ENCODE measurements around the gene DTX1. TPM values are rescaled to one million over a fixed set of nuclear protein-coding genes. Genes with fewer than 3 reads are reported as not detected.

DTX1 gene
- total RNA-seq, 2 donors from 2014 or later: 0.41 to 1.3 TPM

DNA sequence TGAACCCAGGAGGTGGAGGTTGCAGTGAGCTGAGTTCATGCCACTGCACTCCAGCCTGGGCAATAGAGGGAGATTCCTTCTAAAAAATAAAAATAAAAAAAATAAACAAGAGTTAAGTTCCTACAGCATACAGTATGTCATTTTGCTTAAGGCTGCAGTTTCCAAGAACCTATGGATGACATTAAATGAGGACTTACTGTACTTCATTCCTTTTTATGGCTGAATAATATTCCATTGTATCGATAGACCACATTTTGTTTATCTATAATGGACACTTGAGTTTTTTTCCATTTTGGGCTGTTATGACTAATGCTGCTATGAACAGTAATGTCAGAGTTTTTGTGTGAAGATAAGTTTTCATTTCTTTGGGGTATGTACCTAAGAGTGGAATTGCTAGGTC is 61.6 kb downstream of the DTX1 start:
- Histone ChIP-seq H3K9me3 (no peaks in the 10 kb centered on the region), H3K36me3 (no peaks in the 10 kb centered on the region), H3K4me3 (no peak overlapping the region), H3K27me3 (replicated peaks; ENCODE audit: insufficient read depth) (no peaks in the 10 kb centered on the region), H3K4me1 (ENCODE audit: control insufficient read depth in 1 of 2, low read depth in 2 of 2) (no peaks in the 10 kb centered on the region), H3K27ac (no peak overlapping the region)
- TF ChIP-seq, protein P1, sequence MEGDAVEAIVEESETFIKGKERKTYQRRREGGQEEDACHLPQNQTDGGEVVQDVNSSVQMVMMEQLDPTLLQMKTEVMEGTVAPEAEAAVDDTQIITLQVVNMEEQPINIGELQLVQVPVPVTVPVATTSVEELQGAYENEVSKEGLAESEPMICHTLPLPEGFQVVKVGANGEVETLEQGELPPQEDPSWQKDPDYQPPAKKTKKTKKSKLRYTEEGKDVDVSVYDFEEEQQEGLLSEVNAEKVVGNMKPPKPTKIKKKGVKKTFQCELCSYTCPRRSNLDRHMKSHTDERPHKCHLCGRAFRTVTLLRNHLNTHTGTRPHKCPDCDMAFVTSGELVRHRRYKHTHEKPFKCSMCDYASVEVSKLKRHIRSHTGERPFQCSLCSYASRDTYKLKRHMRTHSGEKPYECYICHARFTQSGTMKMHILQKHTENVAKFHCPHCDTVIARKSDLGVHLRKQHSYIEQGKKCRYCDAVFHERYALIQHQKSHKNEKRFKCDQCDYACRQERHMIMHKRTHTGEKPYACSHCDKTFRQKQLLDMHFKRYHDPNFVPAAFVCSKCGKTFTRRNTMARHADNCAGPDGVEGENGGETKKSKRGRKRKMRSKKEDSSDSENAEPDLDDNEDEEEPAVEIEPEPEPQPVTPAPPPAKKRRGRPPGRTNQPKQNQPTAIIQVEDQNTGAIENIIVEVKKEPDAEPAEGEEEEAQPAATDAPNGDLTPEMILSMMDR (IDR thresholded peaks at IDR 0.05): no peak
- DNase-seq (ENCODE audit: low spot score): no peak
- ATAC-seq (ENCODE audit: insufficient number of reproducible peaks, low FRiP score, low read depth): no peak

DNA sequence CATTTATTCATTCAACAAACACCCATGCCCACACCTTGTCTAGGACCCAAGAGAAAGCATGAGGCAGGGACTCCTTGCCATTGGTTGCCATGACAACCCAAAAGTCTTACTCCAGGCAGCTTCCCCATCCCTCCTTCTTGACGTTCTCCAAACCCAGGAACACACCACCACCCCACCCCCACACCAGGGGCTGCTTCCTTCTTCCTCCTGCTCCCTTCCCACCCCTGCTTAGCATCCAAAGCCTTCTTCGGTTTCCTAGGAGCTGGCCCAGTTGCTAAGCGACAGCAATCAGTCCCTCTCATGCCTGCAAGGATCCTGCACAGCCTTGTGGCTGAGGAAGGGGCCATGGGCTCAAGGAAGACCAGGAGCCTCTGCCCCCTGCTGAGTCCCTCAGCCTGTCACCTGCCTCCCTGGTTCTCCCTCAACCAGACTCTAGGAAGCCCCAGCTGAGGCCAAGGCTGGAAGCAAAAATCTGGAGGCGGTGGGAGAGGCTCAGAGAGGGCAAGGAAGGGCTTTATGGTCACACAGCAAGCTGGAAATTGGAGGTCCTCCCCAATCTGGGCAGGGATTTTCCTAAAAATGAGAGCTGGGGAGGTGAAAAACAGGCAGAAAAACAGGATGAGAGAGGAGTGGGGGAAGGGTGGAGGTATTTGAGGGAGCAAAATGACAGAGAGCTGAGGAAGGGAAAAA is 63.6 kb downstream of the DTX1 start:
- TF ChIP-seq, protein P1 (IDR thresholded peaks at IDR 0.05): no peak
- ATAC-seq (ENCODE audit: insufficient number of reproducible peaks, low FRiP score, low read depth): no peak
- Histone ChIP-seq H3K4me3 (no peak overlapping the region), H3K9me3 (no peaks in the 10 kb centered on the region), H3K36me3 (no peaks in the 10 kb centered on the region), H3K27ac (no peak overlapping the region), H3K4me1 (ENCODE audit: control insufficient read depth in 1 of 2, low read depth in 2 of 2) (no peaks in the 10 kb centered on the region), H3K27me3 (replicated peaks; ENCODE audit: insufficient read depth) (no peaks in the 10 kb centered on the region)
- no peak for DNase-seq (ENCODE audit: low spot score)

DNA sequence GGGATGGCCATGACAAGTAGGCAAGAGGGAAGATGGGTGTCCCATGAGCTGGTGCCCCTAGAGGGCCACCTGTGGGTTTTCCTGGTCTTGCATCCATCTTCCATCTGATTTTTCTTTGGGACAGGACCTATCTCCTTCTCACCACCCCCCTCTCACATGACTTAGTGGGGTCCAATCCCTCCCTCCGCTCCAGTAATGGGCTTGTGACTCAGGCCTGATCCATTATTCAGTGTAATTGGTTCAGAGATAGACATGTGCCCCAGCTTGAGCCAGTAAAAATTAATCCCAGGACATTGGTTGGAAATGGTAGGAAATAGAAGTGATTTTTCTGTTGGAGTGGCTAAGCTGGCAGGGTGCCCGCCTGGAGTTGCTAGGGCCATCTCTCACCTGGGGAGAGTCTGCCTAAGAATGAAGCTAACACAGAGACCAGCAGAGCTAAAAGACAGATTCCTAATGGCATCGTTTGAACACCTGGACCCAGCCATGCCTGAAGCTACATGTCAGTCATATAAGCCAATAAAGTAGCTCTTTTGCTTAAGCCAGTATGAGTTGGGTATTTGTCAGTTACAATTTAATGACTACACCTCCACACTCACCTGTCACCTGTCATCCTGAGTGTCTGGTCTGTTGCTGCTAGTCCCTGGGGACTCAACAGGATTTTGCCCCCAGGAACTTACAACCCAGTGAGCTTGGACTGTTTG is 64.3 kb downstream of the DTX1 start:
- ATAC-seq (ENCODE audit: insufficient number of reproducible peaks, low FRiP score, low read depth) (no peak), DNase-seq (ENCODE audit: low spot score) (no peak)
- H3K27ac ChIP-seq: no peak overlapping the region
- H3K27me3 ChIP-seq (replicated peaks; ENCODE audit: insufficient read depth): no peaks in the 10 kb centered on the region
- H3K36me3 ChIP-seq: no peaks in the 10 kb centered on the region
- TF ChIP-seq, protein P1 (IDR thresholded peaks at IDR 0.05): no peak
- no peaks in the 10 kb centered on the region for H3K4me1 ChIP-seq (ENCODE audit: control insufficient read depth in 1 of 2, low read depth in 2 of 2)
- H3K9me3 ChIP-seq: no peaks in the 10 kb centered on the region
- no peak overlapping the region for H3K4me3 ChIP-seq

DNA sequence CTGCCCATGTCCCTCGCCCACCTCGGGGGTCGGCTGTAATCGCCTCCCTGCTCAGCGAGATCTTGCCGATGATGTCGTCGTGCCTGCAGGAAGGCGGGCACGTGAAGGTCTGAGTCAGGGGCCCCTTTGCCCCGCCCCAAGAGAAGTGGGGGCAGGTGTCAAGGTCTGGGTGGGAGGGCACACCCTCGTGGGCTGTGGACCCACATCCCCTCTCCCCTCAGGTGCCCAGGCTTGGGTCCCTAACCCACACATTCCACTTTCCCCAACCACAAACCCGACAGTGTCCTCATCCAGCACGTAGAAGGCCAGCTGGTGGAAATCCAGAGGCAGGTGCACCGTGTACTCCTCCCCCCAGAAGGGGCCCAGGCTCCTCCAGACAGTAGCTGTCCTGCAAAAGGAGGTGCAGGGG is 71.3 kb downstream of the DTX1 start:
- no peak for DNase-seq (ENCODE audit: low spot score)
- Histone ChIP-seq H3K4me1 (ENCODE audit: control insufficient read depth in 1 of 2, low read depth in 2 of 2) (no peaks in the 10 kb centered on the region), H3K27me3 (replicated peaks; ENCODE audit: insufficient read depth) (no peaks in the 10 kb centered on the region), H3K4me3 (no peak overlapping the region), H3K27ac (no peak overlapping the region), H3K9me3 (no peaks in the 10 kb centered on the region), H3K36me3 (no peaks in the 10 kb centered on the region)
- ATAC-seq (ENCODE audit: insufficient number of reproducible peaks, low FRiP score, low read depth): no peak
- TF ChIP-seq, protein P1 (IDR thresholded peaks at IDR 0.05): no peak

DNA sequence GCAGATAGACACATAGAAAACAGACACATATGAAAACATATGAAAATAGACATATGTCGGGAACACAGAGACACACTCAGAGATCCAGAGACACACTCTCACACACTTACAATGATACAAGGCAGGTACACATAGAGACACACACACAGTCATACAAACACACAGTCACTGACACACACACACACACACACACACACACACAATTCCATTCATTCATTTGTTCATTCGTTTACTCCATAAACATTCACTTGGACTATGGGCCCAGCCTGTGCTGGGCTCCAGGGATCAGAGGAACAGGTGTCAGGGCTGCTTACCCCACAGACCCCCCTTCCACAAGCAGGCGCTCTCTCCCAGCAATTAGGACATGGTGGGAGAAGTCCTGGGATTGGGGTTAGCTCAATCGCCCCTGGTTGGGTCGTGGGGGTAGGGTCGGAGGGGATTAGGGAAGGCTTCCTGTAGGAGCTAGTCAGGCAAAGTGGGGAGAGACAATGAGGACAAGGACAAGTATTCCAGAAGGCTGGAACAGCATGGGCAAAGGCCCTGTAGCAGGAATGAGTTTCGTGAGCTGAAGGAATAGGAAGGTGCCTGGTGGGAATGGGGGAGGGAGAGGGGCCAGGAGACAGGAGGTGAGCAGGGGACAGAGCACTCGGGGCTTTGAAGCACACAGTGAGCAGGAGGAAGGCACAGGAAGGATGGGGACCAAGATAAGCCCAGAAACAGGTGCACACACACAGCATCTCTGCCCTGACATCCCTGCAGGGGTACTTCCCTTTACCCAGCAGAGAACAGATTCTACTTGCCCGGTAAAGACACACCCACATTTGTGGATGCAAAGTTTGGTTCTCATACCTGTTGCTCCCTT is 72.5 kb downstream of the DTX1 start:
- H3K27me3 ChIP-seq (replicated peaks; ENCODE audit: insufficient read depth): no peaks in the 10 kb centered on the region
- ATAC-seq (ENCODE audit: insufficient number of reproducible peaks, low FRiP score, low read depth) (no peak), DNase-seq (ENCODE audit: low spot score) (no peak)
- H3K9me3 ChIP-seq: no peaks in the 10 kb centered on the region
- no peaks in the 10 kb centered on the region for H3K36me3 ChIP-seq
- no peak overlapping the region for H3K27ac ChIP-seq
- H3K4me1 ChIP-seq (ENCODE audit: control insufficient read depth in 1 of 2, low read depth in 2 of 2): no peaks in the 10 kb centered on the region
- H3K4me3 ChIP-seq: no peak overlapping the region
- TF ChIP-seq, protein P1 (IDR thresholded peaks at IDR 0.05): no peak

All from thoracic aorta (tissue), 2 donors.